Uterus (tissue), 4 donors: ENCODE results near the gene SPEM3. TPM values are rescaled to one million over a fixed set of nuclear protein-coding genes. Genes with fewer than 3 reads are reported as not detected.
"Not testable (repeated sequence)": the region's sequence is repeated elsewhere in the genome, so short reads cannot be mapped to it uniquely, and the experiment has no call there.

ENCODE experiments used
- DNase-seq, 2 donors: peaks; one replicate each; pipeline ENCODE4 v3.0.0-alpha.2; 2019 to 2020
- H3K27ac ChIP-seq, 2 donors: fragments of 200-600 bp; sonication (generic); 1 replicate in 1 of 2; 2 replicates in 1 of 2; pipeline ENCODE4 v1.5.1; 2016 to 2018
- H3K27me3 ChIP-seq, 2 donors: fragments of 200-600 bp; sonication (generic); one replicate each; pipeline ENCODE4 v1.5.1; 2018 to 2019; ENCODE audit warnings: control low read depth in 1 of 2
- H3K36me3 ChIP-seq, 2 donors: fragments of 200-600 bp; sonication (generic); one replicate each; pipeline ENCODE4 v1.5.1; 2019; ENCODE audit warnings: control low read depth in 1 of 2
- H3K4me1 ChIP-seq, 2 donors: fragments of 200-600 bp; sonication (generic); one replicate each; pipeline ENCODE4 v1.5.1; 2018 to 2019; ENCODE audit warnings: control low read depth in 1 of 2
- H3K4me3 ChIP-seq, 2 donors: fragments of 200-600 bp; sonication (generic); 1 replicate in 1 of 2; 2 replicates in 1 of 2; pipeline ENCODE4 v1.5.1; 2018 to 2019; ENCODE audit warnings: mild to moderate bottlenecking in 1 of 2
- H3K9me3 ChIP-seq, 2 donors: fragments of 200-600 bp; sonication (generic); one replicate each; pipeline ENCODE4 v1.5.1; 2019; ENCODE audit warnings: control low read depth in 1 of 2
- POLR2A ChIP-seq, 2 donors: fragments of 450-650 bp; IDR thresholded peaks; one replicate each; pipeline ENCODE4 v1.6.1; 2016; ENCODE audit warnings: antibody characterized with exemption in 2 of 2, mild to moderate bottlenecking in 1 of 2, moderate library complexity in 1 of 2
- intact Hi-C: fragments of 100-400 bp; cut with DNase I; formaldehyde crosslinking; loops from one replicate; pipeline ENCODE4 v1.15.1; 2023; ENCODE audit warnings: low total_unique reads
- total RNA-seq, 4 donors: library from RNA; depleted of rRNA in 3 of 4; stranded (reverse); fragments of >200 nt in 3 of 4; gene quantifications; one replicate each; pipeline versions ENCODE4 v1.1.0 to v1.2.4, GENCODE V29; 2014 to 2023
- TF ChIP-seq, protein P1 (sequence below), 4 experiments: fragments of 200-600 bp in 2 of 4; fragments of 450-650 bp in 2 of 4; sonication (generic) in 2 of 4; IDR thresholded peaks; one replicate each; pipeline ENCODE4 v1.5.1; 2016 to 2019; ENCODE audit warnings: antibody characterized with exemption in 4 of 4, mild to moderate bottlenecking in 2 of 4, moderate library complexity in 1 of 4
- donor health status: DM: yes; HTN: yes; CAD: no.

Gene SPEM3
- total RNA-seq, 4 donors from 2014 or later: not detected

GRCh38 chr17:7468290-7468689, 39.6 kb downstream of the SPEM3 start:
- peak overlapping the region; percentile 59 to 62 for H3K27ac ChIP-seq
- peaks cover 6 to 8% of the 10 kb centered on the region in 2 donors for H3K4me1 ChIP-seq

DNA sequence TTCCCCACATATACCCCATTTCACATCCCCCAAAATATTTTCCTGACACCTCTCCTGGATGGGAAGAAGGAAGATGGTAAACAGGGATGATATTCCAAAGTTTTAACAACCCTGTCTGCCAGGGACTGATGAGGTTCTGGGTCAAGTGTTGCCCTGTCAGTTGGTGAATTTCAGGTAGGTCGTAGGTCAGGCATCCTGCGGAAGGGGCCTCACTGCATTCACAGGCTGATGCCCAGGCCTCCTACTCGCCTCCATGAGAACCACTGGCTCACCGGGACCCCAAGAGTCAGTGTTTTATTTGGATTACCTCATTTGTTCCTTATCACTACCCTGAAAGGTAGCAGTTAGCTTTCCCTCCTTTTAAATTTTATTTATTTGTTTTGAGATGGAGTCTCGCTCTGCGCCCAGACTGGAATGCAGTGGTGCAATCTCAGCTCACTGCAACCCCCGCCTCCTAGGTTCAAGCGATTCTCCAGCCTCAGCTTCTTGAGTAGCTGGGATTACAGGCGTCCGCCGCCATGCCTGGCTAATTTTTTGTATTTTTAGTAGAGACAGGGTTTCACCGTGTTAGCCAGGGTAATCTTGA, 40.2 kb downstream of the SPEM3 start:
- Histone ChIP-seq H3K27me3 (no peaks in the 10 kb centered on the region), H3K4me3 (no peak overlapping the region), H3K27ac (peak overlapping the region; percentile 59 to 62), H3K36me3 (no peaks in the 10 kb centered on the region), H3K4me1 (peaks cover 6 to 8% of the 10 kb centered on the region in 2 donors), H3K9me3 (no peaks in the 10 kb centered on the region)
- intact Hi-C loops: no loop called here
- DNase-seq: peak in 1 of 2 donors; percentile 32
- TF ChIP-seq, protein P1, sequence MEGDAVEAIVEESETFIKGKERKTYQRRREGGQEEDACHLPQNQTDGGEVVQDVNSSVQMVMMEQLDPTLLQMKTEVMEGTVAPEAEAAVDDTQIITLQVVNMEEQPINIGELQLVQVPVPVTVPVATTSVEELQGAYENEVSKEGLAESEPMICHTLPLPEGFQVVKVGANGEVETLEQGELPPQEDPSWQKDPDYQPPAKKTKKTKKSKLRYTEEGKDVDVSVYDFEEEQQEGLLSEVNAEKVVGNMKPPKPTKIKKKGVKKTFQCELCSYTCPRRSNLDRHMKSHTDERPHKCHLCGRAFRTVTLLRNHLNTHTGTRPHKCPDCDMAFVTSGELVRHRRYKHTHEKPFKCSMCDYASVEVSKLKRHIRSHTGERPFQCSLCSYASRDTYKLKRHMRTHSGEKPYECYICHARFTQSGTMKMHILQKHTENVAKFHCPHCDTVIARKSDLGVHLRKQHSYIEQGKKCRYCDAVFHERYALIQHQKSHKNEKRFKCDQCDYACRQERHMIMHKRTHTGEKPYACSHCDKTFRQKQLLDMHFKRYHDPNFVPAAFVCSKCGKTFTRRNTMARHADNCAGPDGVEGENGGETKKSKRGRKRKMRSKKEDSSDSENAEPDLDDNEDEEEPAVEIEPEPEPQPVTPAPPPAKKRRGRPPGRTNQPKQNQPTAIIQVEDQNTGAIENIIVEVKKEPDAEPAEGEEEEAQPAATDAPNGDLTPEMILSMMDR (IDR thresholded peaks at IDR 0.05): no peak
- TF ChIP-seq POLR2A (IDR thresholded peaks at IDR 0.05): no peak

More at GRCh38 chr17:7468290-7468689, 39.6 kb downstream of the SPEM3 start:
- no peak for TF ChIP-seq POLR2A (IDR thresholded peaks at IDR 0.05)
- TF ChIP-seq, protein P1 (IDR thresholded peaks at IDR 0.05): no peak
- no peaks in the 10 kb centered on the region for H3K9me3 ChIP-seq
- H3K4me3 ChIP-seq: no peak overlapping the region
- H3K27me3 ChIP-seq: no peaks in the 10 kb centered on the region
- no peaks in the 10 kb centered on the region for H3K36me3 ChIP-seq
- intact Hi-C loops: no loop called here
- no peak for DNase-seq

- H3K36me3 ChIP-seq, H3K4me1 ChIP-seq, H3K27me3 ChIP-seq, H3K4me3 ChIP-seq, H3K9me3 ChIP-seq, intact Hi-C loops, DNase-seq: not testable (repeated sequence)
- peak overlapping the region in 1 of 2 donors; percentile 59 for H3K27ac ChIP-seq
Measured at GRCh38 chr17:7469843-7470242, 41.2 kb downstream of the SPEM3 start.

DNA sequence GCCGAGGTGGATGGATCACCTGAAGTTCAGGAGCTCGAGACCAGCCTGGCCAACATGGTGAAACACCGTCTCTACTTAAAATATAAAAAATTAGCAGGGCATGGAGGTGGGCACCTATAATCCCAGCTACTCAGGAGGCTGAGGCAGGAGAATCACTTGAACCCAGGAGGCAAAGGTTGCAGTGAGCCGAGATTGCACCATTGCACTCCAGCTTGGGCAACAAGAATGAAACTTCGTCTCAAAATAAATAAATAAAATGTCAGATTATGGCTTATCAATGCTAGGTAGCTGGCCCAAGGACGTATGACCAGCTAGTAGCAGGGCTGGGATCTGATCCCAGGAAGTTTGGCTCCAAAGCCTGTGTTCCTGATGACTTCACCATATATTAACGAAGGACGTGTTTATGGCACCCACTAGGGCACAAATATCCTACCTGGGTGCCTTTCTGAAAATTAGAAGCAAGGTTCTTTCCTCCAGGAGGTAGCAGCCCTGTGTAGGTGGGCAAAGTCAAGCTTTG, 41.9 kb downstream of the SPEM3 start:
- H3K27me3 ChIP-seq, DNase-seq, H3K4me1 ChIP-seq, intact Hi-C loops, H3K27ac ChIP-seq, H3K9me3 ChIP-seq, H3K36me3 ChIP-seq, H3K4me3 ChIP-seq: not testable (repeated sequence)

GRCh38 chr17:7471729-7472128, 43.1 kb downstream of the SPEM3 start:
- H3K4me3 ChIP-seq: no peak overlapping the region
- intact Hi-C loops: no loop called here
- no peaks in the 10 kb centered on the region for H3K9me3 ChIP-seq
- no peaks in the 10 kb centered on the region for H3K27me3 ChIP-seq
- no peak overlapping the region for H3K27ac ChIP-seq
- H3K36me3 ChIP-seq: no peaks in the 10 kb centered on the region
- DNase-seq: no peak
- TF ChIP-seq POLR2A (IDR thresholded peaks at IDR 0.05): no peak
- TF ChIP-seq, protein P1 (IDR thresholded peaks at IDR 0.05): no peak
- peaks cover 6% of the 10 kb centered on the region in 2 donors for H3K4me1 ChIP-seq

DNA sequence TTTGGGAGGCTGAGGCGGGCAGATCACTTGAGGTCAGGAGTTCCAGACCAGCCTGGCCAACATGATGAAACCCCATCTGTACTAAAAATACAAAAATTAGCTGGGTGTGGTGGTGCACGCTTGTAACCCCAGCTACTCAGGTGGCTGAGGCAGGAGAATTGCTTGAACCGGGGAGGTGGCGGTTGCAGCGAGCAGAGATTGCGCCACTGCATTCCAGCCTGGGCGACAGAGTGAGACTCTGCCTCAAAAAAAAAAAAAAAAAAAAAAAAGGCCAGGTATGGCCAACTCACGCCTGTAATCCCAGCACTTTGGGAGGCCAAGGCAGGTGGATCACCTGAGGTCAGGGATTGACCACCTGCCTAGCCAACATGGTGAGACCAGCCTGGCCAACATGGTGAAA, 46.1 kb downstream of the SPEM3 start:
- H3K9me3 ChIP-seq, H3K27me3 ChIP-seq, DNase-seq, H3K4me1 ChIP-seq, H3K36me3 ChIP-seq, H3K4me3 ChIP-seq, intact Hi-C loops: not testable (repeated sequence)
- H3K27ac ChIP-seq: peak overlapping the region in 1 of 2 donors; percentile 99
